Fibroblast of the aortic adventitia (primary cell): Measurements from ENCODE around the gene IFI6. TPM values are rescaled to one million over a fixed set of nuclear protein-coding genes. Genes with fewer than 3 reads are reported as not detected.

Experiments used
- DNase-seq: peaks from one replicate; pipeline ENCODE4 v3.0.0-alpha.2; 2010; ENCODE audit warnings: low read depth
- H3K4me3 ChIP-seq: 2 replicates; pipeline ENCODE4 v1.5.1; 2011; ENCODE audit warnings: low read depth, mild to moderate bottlenecking, control low read depth, low read length, moderate library complexity
- CTCF ChIP-seq: IDR thresholded peaks from 2 replicates; pipeline ENCODE4 v1.5.1; 2011; ENCODE audit warnings: mild to moderate bottlenecking, low read length, control low read depth, inconsistent platforms; ENCODE audit not compliant: insufficient read depth
- total RNA-seq: library from RNA; depleted of rRNA; stranded (reverse); fragments of >200 nt; gene quantifications from 2 replicates; pipeline ENCODE4 v1.2.3, GENCODE V29; 2012; ENCODE audit warnings: low replicate concordance

IFI6 gene
- total RNA-seq, 1 donor, result 64.7 TPM

GRCh38 chr1:27650171-27650538 lies 21.8 kb downstream of the IFI6 start:
- no peak overlapping the region for H3K4me3 ChIP-seq
- no peak for DNase-seq
- no peak for TF ChIP-seq CTCF

DNA sequence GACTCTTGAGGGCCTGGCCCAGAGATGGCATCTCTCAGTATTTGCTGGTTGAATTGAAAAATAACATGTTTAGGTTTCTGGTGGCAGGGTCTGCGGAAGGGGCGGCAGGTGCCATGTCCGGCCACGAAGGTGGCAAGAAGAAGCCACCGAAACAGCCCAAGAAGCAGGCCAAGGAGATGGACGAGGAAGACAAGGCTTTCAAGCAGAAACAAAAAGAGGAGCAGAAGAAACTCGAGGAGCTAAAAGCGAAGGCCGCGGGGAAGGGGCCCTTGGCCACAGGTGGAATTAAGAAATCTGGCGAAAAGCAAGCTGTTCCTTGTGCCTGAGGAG lies 22.7 kb downstream of the IFI6 start:
- TF ChIP-seq CTCF, result no peak
- no peak for DNase-seq
- no peak overlapping the region for H3K4me3 ChIP-seq

- no peak for TF ChIP-seq CTCF
- peak; percentile 64 for DNase-seq
Measured at GRCh38 chr1:27648602-27649305, 23.2 kb downstream of the IFI6 start.

DNA sequence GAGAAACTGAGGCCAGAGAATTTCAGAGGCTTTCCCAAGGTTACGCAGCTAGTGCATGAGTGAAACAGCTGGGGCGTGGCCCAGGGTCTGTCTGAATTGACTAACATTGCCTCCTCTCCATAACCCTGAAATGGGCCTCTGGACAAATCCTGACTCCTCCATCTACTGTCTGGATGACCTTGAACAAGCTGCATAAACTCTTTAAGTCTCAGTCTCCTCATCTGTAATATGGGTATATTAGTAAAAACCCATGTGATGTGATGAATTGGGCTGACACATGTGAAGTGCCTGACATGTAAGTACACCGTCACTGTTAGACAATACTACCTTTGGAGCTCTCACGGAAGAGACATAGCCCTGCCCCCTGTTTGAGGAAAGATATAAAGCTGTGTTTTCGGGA lies 24.7 kb downstream of the IFI6 start:
- DNase-seq, result no peak
- H3K4me3 ChIP-seq, result no peak overlapping the region
- TF ChIP-seq CTCF, result no peak

More at GRCh38 chr1:27648602-27649305, 23.2 kb downstream of the IFI6 start:
- no peak overlapping the region for H3K4me3 ChIP-seq

DNA sequence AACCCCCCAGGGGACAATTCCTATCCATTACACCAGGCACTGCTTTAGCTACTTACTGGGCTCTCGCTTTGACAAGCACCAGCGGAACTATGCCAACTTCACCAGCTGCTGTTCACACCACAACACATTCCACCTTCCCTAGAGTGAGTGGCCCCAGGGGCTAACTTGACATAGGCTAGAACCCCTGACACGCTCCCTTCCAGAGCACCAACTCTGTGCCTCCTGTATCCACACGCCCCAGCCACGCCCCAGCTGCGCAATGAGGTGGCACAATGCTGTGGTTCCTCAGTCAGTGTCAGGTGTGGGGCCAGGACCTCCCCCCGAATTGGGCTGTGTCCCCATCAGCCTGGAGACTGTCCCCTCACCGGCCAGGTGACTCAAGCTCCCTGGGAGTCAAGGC lies 25.3 kb downstream of the IFI6 start:
- H3K4me3 ChIP-seq, result no peak overlapping the region
- DNase-seq, result peak; percentile 45
- TF ChIP-seq CTCF, result no peak

- TF ChIP-seq CTCF, result no peak
- H3K4me3 ChIP-seq, result no peak overlapping the region
- no peak for DNase-seq
Measured at GRCh38 chr1:27645071-27645415, 26.9 kb downstream of the IFI6 start.
